Activated naive CD4-positive, alpha-beta T cell treated with anti-CD3 and anti-CD28 coated beads, Interleukin-2, amount 10 ng/mL, durations not matched to agents 7 days and 5 days (primary cell): ENCODE measurements around the gene PNPO.

ENCODE experiments used
- CTCF ChIA-PET: fragments of 350-600 bp; sonication (Branson Sonifier 250); formaldehyde crosslinking; loops from one replicate; lab custom pipeline; 2021; ENCODE audit warnings: antibody characterized with exemption; lab: Charles Lee
- DNase-seq: peaks from one replicate; pipeline ENCODE4 v3.0.0-alpha.2; 2020
- H3K27ac Mint-ChIP-seq: one replicate; pipeline ENCODE4 v1.8.0; 2021; ENCODE audit warnings: mild to moderate bottlenecking, moderate library complexity, mixed read lengths
- H3K27me3 Mint-ChIP-seq: one replicate; pipeline ENCODE4 v1.8.0; 2021; ENCODE audit warnings: mild to moderate bottlenecking, mixed read lengths
- H3K36me3 Mint-ChIP-seq: one replicate; pipeline ENCODE4 v1.8.0; 2021; ENCODE audit warnings: mixed read lengths
- H3K4me1 Mint-ChIP-seq: one replicate; pipeline ENCODE4 v1.8.0; 2021; ENCODE audit warnings: mixed read lengths
- H3K4me3 Mint-ChIP-seq: one replicate; pipeline ENCODE4 v1.8.0; 2021; ENCODE audit warnings: mild to moderate bottlenecking, moderate library complexity, mixed read lengths
- H3K9me3 Mint-ChIP-seq: one replicate; pipeline ENCODE4 v1.8.0; 2021; ENCODE audit warnings: mixed read lengths

Gene PNPO

DNA sequence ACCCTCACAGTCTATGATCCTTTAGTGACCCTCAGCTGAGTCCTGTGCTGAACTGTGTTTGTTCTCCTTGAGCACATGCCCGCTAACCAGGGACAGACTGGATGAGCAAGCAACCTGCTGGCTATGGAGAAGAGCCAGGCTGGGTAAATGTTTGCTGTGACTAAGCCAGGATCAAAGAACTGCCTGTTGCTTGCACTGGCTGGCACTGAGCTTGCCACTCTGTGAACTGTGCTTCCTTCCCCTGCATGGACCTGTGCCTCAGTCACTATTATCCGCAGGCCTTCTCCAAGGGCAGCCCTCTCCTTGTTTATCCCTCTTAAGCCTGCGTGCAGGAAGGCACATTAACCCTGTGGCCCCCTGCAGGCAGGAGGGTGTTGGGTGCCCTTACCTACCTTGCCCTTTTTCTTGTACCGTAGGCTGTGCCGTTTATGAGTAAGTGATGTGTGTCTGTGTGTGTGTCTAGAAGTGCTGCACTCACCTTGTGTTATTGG, 7.4 kb downstream of the PNPO start:
- Mint-ChIP-seq H3K36me3 (peaks cover 24% of the 10 kb centered on the region), H3K27ac (no peak overlapping the region), H3K9me3 (no peaks in the 10 kb centered on the region), H3K4me3 (no peak overlapping the region), H3K4me1 (peaks cover 52% of the 10 kb centered on the region), H3K27me3 (no peaks in the 10 kb centered on the region)
- CTCF ChIA-PET = interaction anchor here (0.6 to 10.8 kb wide), 15 partner anchors 8 to 127 kb away, joined by 3 to 151 read pairs (median 7); partner anchors contain the start of genes CDK5RAP3, OSBPL7, PRR15L and SCRN2
- no peak for DNase-seq

GRCh38 chr17:47949197-47949759, 7.9 kb downstream of the PNPO start:
- Mint-ChIP-seq H3K4me3 (peak overlapping the region; percentile 25), H3K36me3 (peaks cover 24% of the 10 kb centered on the region), H3K9me3 (no peaks in the 10 kb centered on the region), H3K27me3 (no peaks in the 10 kb centered on the region), H3K27ac (peak overlapping the region; percentile 22), H3K4me1 (peaks cover 50% of the 10 kb centered on the region)
- CTCF ChIA-PET = interaction anchor here (0.6 to 10.8 kb wide), 20 partner anchors 8 to 128 kb away, joined by 3 to 151 read pairs (median 5); partner anchors contain the start of genes CDK5RAP3, OSBPL7, PNPO and PRR15L
- peak; percentile 89 for DNase-seq

- peaks cover 43% of the 10 kb centered on the region for H3K4me1 Mint-ChIP-seq
- no peaks in the 10 kb centered on the region for H3K9me3 Mint-ChIP-seq
- no peaks in the 10 kb centered on the region for H3K27me3 Mint-ChIP-seq
- H3K4me3 Mint-ChIP-seq = no peak overlapping the region
- peak overlapping the region; percentile 15 for H3K27ac Mint-ChIP-seq
- CTCF ChIA-PET = interaction anchor here (0.7 to 10.8 kb wide), 17 partner anchors 8 to 128 kb away, joined by 3 to 151 read pairs (median 5); partner anchors contain the start of genes CDK5RAP3, OSBPL7, PNPO and PRR15L
- DNase-seq = no peak
- peaks cover 21% of the 10 kb centered on the region for H3K36me3 Mint-ChIP-seq
Observed at GRCh38 chr17:47949946-47950345, 8.6 kb downstream of the PNPO start.

- Mint-ChIP-seq H3K27me3 (no peaks in the 10 kb centered on the region), H3K27ac (no peak overlapping the region), H3K4me3 (no peak overlapping the region), H3K4me1 (peaks cover 38% of the 10 kb centered on the region), H3K9me3 (no peaks in the 10 kb centered on the region), H3K36me3 (peaks cover 16% of the 10 kb centered on the region)
- no peak for DNase-seq
- CTCF ChIA-PET = interaction anchor here (1.0 to 10.8 kb wide), 10 partner anchors 9 to 129 kb away, joined by 4 to 151 read pairs (median 5); partner anchors contain the start of genes CDK5RAP3, OSBPL7, PNPO and SCRN2
Observed at GRCh38 chr17:47950448-47950847, 9.1 kb downstream of the PNPO start.

DNA sequence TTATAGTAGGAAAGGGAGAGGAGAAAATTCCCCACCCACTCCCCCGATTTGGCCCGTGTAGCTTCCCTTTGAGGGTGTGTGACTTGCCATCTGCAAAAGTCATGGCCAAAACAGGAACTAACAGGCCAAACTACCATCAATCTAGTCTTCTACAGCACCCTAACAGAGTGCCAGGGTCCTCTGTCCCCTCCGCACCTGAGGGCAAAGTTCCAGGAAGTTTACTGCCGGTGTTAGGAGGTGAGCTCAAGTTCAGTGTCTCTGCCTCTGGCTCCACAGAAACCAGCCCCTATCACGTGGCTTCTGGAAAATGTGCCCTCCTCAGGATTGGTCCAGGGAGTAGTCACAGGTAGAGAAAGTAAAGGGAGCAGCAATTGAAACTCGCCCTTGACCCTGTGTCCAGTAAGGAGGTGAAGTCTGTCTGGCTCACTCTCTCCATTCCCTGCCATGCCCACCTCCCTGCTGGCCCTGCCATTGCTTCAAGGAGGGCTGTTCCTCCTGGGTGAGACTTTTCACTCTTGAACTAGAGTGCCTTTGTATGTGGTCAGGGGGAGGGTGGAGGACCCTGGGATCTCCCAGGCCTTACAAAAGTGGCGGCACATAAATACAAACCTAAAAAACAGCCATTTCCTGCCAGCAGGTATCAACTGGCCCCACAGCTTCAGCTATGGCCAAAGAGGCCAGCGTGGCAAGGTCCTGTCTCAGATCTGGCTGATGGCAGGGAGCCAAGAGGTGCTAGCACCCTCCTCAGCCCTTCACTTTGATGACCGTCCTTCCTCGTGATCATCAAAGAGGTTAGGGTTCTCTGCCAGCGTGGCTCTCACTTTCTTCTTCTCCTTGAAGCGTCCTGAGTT, 11.0 kb downstream of the PNPO start:
- Mint-ChIP-seq H3K4me3 (no peak overlapping the region), H3K27ac (no peak overlapping the region), H3K36me3 (peaks cover 6% of the 10 kb centered on the region), H3K4me1 (peaks cover 20% of the 10 kb centered on the region), H3K27me3 (no peaks in the 10 kb centered on the region), H3K9me3 (no peaks in the 10 kb centered on the region)
- CTCF ChIA-PET = interaction anchor here (1.7 to 10.8 kb wide), 3 partner anchors 8 to 16 kb away, joined by 7 to 151 read pairs (median 26); partner anchors contain the start of genes CDK5RAP3 and PNPO
- DNase-seq = no peak

- no peak for DNase-seq
- Mint-ChIP-seq H3K4me3 (no peak overlapping the region), H3K27me3 (no peaks in the 10 kb centered on the region), H3K4me1 (peaks cover 16% of the 10 kb centered on the region), H3K27ac (no peak overlapping the region), H3K9me3 (no peaks in the 10 kb centered on the region), H3K36me3 (peaks cover 4% of the 10 kb centered on the region)
- CTCF ChIA-PET = interaction anchor here (10.8 kb wide), 1 partner anchor 15 kb away, joined by 151 read pairs; the partner anchor contains the start of gene CDK5RAP3
Observed at GRCh38 chr17:47953909-47954308, 12.5 kb downstream of the PNPO start.

GRCh38 chr17:47955497-47956461, 14.4 kb downstream of the PNPO start:
- Mint-ChIP-seq H3K36me3 (peaks cover 1% of the 10 kb centered on the region), H3K27ac (no peak overlapping the region), H3K4me3 (no peak overlapping the region), H3K27me3 (peaks cover 5% of the 10 kb centered on the region), H3K9me3 (no peaks in the 10 kb centered on the region), H3K4me1 (no peaks in the 10 kb centered on the region)
- CTCF ChIA-PET = interaction anchor here (1.1 to 10.8 kb wide), 8 partner anchors 8 to 66 kb away, joined by 3 to 151 read pairs (median 6); partner anchors contain the start of gene CDK5RAP3
- no peak for DNase-seq

GRCh38 chr17:47956791-47957590, 15.6 kb downstream of the PNPO start:
- Mint-ChIP-seq H3K27ac (no peak overlapping the region), H3K36me3 (no peaks in the 10 kb centered on the region), H3K4me1 (no peaks in the 10 kb centered on the region), H3K9me3 (no peaks in the 10 kb centered on the region), H3K4me3 (no peak overlapping the region), H3K27me3 (peaks cover 9% of the 10 kb centered on the region)
- CTCF ChIA-PET = interaction anchor here (0.7 to 1.7 kb wide), 8 partner anchors 7 to 67 kb away, joined by 3 to 8 read pairs (median 4); partner anchors contain the start of gene CDK5RAP3
- DNase-seq = no peak

DNA sequence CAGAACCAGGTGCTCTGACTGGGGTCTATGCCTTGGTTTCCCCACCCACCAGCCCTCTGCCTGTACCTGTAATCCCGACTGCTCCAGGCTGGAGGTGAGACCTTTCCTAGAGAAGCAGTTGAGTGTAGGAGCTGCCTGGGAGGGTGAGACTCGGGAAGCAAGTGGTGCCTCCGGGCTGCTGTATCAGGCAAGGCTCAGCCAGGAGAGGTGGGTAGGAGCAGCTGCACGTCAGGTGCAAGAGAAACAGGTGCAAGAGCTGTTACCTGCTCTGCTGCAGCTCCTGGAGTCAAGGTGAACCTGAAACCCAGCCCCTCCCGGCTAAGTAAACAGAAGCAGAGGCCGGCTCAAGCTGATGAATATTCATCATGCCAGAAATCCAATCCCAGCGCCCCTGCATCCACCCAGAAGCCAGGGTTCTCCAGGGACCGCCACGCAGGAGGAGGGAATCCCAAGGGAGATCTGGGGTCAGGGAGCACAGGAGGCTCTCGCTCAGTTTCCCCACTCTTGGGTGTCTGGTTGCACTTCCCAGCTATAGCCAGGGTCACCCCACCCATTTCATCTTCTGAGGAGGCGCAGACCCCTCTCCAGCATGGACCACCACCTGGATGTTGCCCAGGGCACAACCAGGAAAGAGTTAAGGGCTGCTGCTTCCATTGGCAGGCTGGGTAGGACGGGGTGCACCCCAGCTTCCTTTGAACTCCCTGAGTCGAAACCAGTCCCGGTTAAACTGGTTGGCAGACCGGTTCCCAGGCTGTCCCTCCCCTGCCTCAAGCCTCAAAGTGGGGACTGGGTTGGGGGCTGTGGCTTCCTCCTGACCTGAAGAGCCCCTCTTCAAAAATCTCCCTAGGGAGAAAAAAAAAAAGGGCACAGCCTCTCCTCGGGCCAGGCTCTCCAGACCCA, 16.5 kb downstream of the PNPO start, which contains the start of gene PRR15L:
PRR15L (minus strand) TSS at position 293 of the 900 bp plus-strand sequence. CDS start 4,649 bp downstream, outside the sequence.
- no peak for DNase-seq
- Mint-ChIP-seq H3K27me3 (peaks cover 9% of the 10 kb centered on the region), H3K9me3 (no peaks in the 10 kb centered on the region), H3K36me3 (no peaks in the 10 kb centered on the region), H3K4me3 (no peak within 1 kb of the TSS), H3K27ac (no peak within 1 kb of the TSS), H3K4me1 (no peaks in the 10 kb centered on the region)
- CTCF ChIA-PET = interaction anchor here (0.7 to 1.7 kb wide), 6 partner anchors 8 to 68 kb away, joined by 3 to 8 read pairs (median 4); partner anchors contain the start of gene CDK5RAP3

DNA sequence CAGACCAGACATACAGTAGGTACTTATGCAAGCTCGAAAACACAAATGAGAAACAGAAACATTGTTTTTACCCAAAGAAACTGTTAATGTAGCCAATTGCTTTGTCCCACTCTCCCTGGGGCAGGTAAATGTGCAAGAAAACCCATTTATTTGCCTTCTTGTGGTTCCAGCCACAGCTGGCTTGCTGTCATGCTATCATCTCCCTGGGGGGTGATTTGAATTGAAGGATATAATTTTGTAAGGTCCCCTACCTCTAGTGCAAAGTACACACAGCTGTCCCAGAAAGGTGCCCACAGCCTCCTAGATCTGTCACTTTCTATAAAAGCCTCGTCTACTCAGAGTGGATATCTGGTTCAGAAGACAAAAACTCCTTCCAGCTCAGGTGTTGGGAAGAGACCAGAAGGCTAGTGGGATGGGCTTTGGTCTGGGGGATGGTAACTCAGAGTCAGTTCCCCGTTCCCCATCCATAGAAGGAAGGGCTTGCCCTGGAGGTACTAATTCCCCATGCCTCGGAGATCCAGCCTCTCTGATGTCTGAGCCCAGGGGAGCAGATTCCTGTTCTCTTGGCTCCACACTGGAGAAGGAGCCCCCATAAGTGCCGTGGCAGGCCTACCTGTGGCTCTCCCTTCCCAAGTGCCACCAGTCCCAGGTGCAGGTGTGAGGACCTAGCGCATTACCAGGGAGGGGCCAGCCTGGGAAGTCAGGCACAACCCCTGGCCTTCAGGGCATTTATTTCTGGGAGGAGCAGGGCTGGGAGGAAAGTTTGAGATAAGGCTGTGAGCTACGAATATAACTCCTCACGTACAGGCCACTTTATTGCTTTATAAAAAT, 18.7 kb downstream of the PNPO start:
- no peak for DNase-seq
- H3K4me1 Mint-ChIP-seq = no peaks in the 10 kb centered on the region
- H3K27ac Mint-ChIP-seq = no peak overlapping the region
- H3K27me3 Mint-ChIP-seq = peaks cover 13% of the 10 kb centered on the region
- no peaks in the 10 kb centered on the region for H3K36me3 Mint-ChIP-seq
- CTCF ChIA-PET = interaction anchor here (1.0 to 4.2 kb wide), 4 partner anchors 9 to 13 kb away, joined by 3 to 26 read pairs (median 8); partner anchors contain the start of gene CDK5RAP3
- no peak overlapping the region for H3K4me3 Mint-ChIP-seq
- no peaks in the 10 kb centered on the region for H3K9me3 Mint-ChIP-seq

DNA sequence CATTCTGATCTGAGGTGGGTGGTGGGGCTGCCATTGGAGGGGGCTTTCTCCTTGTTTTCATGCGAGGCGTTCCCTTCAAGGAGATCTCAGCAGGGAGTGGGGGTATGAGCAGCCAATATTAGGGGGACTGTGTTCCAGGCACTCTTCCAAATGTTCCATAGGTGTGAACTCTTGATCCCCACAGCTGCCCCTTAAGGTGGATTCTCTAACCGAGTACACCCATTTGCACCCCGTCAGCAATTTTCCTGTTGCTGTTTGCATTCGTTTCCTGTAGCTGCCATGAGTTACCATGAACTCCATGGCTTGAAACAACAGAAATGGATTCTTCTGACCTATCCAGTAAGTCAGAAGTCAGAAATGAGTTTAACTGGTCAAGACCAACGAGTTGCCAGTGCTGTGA, 20.0 kb downstream of the PNPO start:
- Mint-ChIP-seq H3K27me3 (peaks cover 21% of the 10 kb centered on the region), H3K27ac (no peak overlapping the region), H3K9me3 (no peaks in the 10 kb centered on the region), H3K4me1 (no peaks in the 10 kb centered on the region), H3K36me3 (no peaks in the 10 kb centered on the region), H3K4me3 (no peak overlapping the region)
- CTCF ChIA-PET = interaction anchor here (1.0 to 4.2 kb wide), 4 partner anchors 9 to 15 kb away, joined by 4 to 26 read pairs (median 9); partner anchors contain the start of gene CDK5RAP3
- no peak for DNase-seq
